Mucosa of descending colon (tissue), 3 donors: ENCODE measurements around the gene CYB5R2. TPM values are rescaled to one million over a fixed set of nuclear protein-coding genes. Genes with fewer than 3 reads are reported as not detected.

Experiments
- ATAC-seq: fragments of 200-7000 bp; cut with Tn5 transposase; one replicate; pipeline ENCODE4 v1.9.1; 2020; ENCODE audit warnings: mild to moderate bottlenecking, moderate library complexity
- DNase-seq, 3 donors: peaks; one replicate each; pipeline ENCODE4 v3.0.0-alpha.2; 2020
- H3K36me3 ChIP-seq: fragments of 200-600 bp; one replicate; pipeline ENCODE4 v1.8.0; 2021; ENCODE audit warnings: low read depth, mild to moderate bottlenecking
- H3K4me1 ChIP-seq: fragments of 200-600 bp; one replicate; pipeline ENCODE4 v1.8.0; 2021; ENCODE audit warnings: low read depth, mild to moderate bottlenecking
- H3K4me3 ChIP-seq: fragments of 200-600 bp; one replicate; pipeline ENCODE4 v1.8.0; 2021; ENCODE audit warnings: mild to moderate bottlenecking
- H3K9me3 ChIP-seq: fragments of 200-600 bp; one replicate; pipeline ENCODE4 v1.8.0; 2021; ENCODE audit warnings: mild to moderate bottlenecking
- CTCF ChIP-seq: fragments of 200-600 bp; IDR thresholded peaks from one replicate; pipeline ENCODE4 v1.8.0; 2022; ENCODE audit warnings: antibody characterized with exemption, mild to moderate bottlenecking
- intact Hi-C, 2 donors: fragments of 100-400 bp; cut with DNase I in 1 of 2; cut with micrococcal nuclease in 1 of 2; formaldehyde crosslinking; loops; one replicate each; pipeline versions ENCODE4 v1.11.0 to v1.11.1; 2022; cut with DNase I, micrococcal nuclease
- total RNA-seq, 3 donors: library from RNA; stranded (reverse); fragmentation: NEBNext Ultra II Directional in 2 of 3; extraction: Animal tissue kit (Norgen Biotek cat#: 25700) in 2 of 3; gene quantifications; one replicate each; pipeline versions ENCODE4 v1.2.1 to v1.2.4, GENCODE V29; 2021 to 2023
- donor health status: DM: no; HTN: no; CAD: no; lungs with moderate emphysema.
- donor health status: DM: no; HTN: no; CAD: no.
- donor health status: DM: no; HTN: yes; CAD: no.

The CYB5R2 gene
- total RNA-seq, 3 donors from 2014 or later: 2.3 to 7.0 (median 6.3) TPM

GRCh38 chr11:7694235-7694634 is 20.9 kb upstream of the CYB5R2 start:
- ATAC-seq: no peak
- no peak for DNase-seq
- Histone ChIP-seq H3K36me3 (no peaks in the 10 kb centered on the region), H3K4me1 (no peaks in the 10 kb centered on the region), H3K4me3 (no peak overlapping the region), H3K9me3 (no peaks in the 10 kb centered on the region)
- no peak for TF ChIP-seq CTCF
- intact Hi-C loops: no loop called here

- Histone ChIP-seq H3K4me1 (no peaks in the 10 kb centered on the region), H3K36me3 (no peaks in the 10 kb centered on the region), H3K4me3 (no peak overlapping the region), H3K9me3 (no peaks in the 10 kb centered on the region)
- ATAC-seq (no peak), DNase-seq (no peak)
- intact Hi-C loops: no loop called here
- no peak for TF ChIP-seq CTCF
These were observed 19.1 kb upstream of the CYB5R2 start for GRCh38 chr11:7692426-7692825.

GRCh38 chr11:7691759-7692350 is 18.6 kb upstream of the CYB5R2 start:
- no peak for ATAC-seq
- H3K4me1 ChIP-seq: no peaks in the 10 kb centered on the region
- H3K36me3 ChIP-seq: no peaks in the 10 kb centered on the region
- no peaks in the 10 kb centered on the region for H3K9me3 ChIP-seq
- intact Hi-C loops: no loop called here
- DNase-seq: no peak
- no peak overlapping the region for H3K4me3 ChIP-seq
- TF ChIP-seq CTCF: no peak

- no peak overlapping the region for H3K4me3 ChIP-seq
These were observed 17.3 kb upstream of the CYB5R2 start for GRCh38 chr11:7690648-7691047.

GRCh38 chr11:7689239-7689638 is 15.9 kb upstream of the CYB5R2 start:
- DNase-seq: no peak
- no peak for TF ChIP-seq CTCF
- no peak for ATAC-seq
- intact Hi-C loops: no loop called here
- Histone ChIP-seq H3K4me1 (no peaks in the 10 kb centered on the region), H3K9me3 (no peaks in the 10 kb centered on the region), H3K36me3 (no peaks in the 10 kb centered on the region), H3K4me3 (no peak overlapping the region)

More at GRCh38 chr11:7690648-7691047, 17.3 kb upstream of the CYB5R2 start:
- no peak for TF ChIP-seq CTCF
- no peak for DNase-seq
- intact Hi-C loops: no loop called here
- Histone ChIP-seq H3K36me3 (no peaks in the 10 kb centered on the region), H3K4me1 (no peaks in the 10 kb centered on the region), H3K9me3 (no peaks in the 10 kb centered on the region)
- no peak for ATAC-seq
